IMR-90 (cell line): Measurements from ENCODE around the gene ACSF2. TPM values are rescaled to one million over a fixed set of nuclear protein-coding genes. Genes with fewer than 3 reads are reported as not detected.

Experiments
- ATAC-seq: fragments of 200-7000 bp; cut with Tn5 transposase; 2 replicates; pipeline ENCODE4 v1.9.1; 2020; ENCODE audit warnings: low read depth, mild to moderate bottlenecking, moderate library complexity
- BruUV-seq: library from RNA; stranded (reverse); fragments of 400-500 nt; replicated peaks from 2 replicates; lab custom pipeline; 2021; lab: Mats Ljungman, UMichigan
- CTCF ChIA-PET: fragments of 300-600 bp; formaldehyde crosslinking; extraction: SDS; loops from one replicate; lab custom pipeline; 2021; ENCODE audit warnings: antibody characterized with exemption; lab: Yijun Ruan, JAX
- POLR2A ChIA-PET: fragments of 300-600 bp; sonication (Branson Sonifier 250); formaldehyde crosslinking; loops from one replicate; lab custom pipeline; 2022; ENCODE audit warnings: antibody characterized with exemption; ENCODE audit not compliant: unreplicated experiment; lab: Charles Lee
- DNase-seq: peaks from one replicate; pipeline ENCODE4 v3.0.0; 2013
- H2AFZ ChIP-seq: replicated peaks from 2 replicates; pipeline ENCODE3; 2013; ENCODE audit warnings: low read length, mild to moderate bottlenecking; ENCODE audit not compliant: poor library complexity
- H2AK5ac ChIP-seq: 2 replicates; pipeline ENCODE4 v1.6.1; 2013; ENCODE audit warnings: low read depth, low read length, inconsistent platforms
- H2AK9ac ChIP-seq: replicated peaks from 2 replicates; pipeline ENCODE3; 2013; ENCODE audit warnings: mild to moderate bottlenecking, low read depth, low read length, moderate library complexity; ENCODE audit not compliant: poor library complexity
- H2BK120ac ChIP-seq: 2 replicates; pipeline ENCODE4 v1.6.1; 2013; ENCODE audit warnings: low read depth, low read length, inconsistent platforms
- H2BK15ac ChIP-seq: 3 replicates; pipeline ENCODE4 v1.6.1; 2013; ENCODE audit warnings: low read depth, low read length, inconsistent platforms
- H2BK20ac ChIP-seq: 2 replicates; pipeline ENCODE4 v1.6.1; 2013; ENCODE audit warnings: low read depth, mild to moderate bottlenecking, inconsistent platforms, low read length, moderate library complexity
- H2BK5ac ChIP-seq: 2 replicates; pipeline ENCODE4 v1.6.1; 2013; ENCODE audit warnings: mild to moderate bottlenecking, low read depth, low read length, inconsistent platforms; ENCODE audit not compliant: poor library complexity, severe bottlenecking
- H3K14ac ChIP-seq: replicated peaks from 2 replicates; pipeline ENCODE4 v1.6.1; 2013; ENCODE audit warnings: low read depth, low read length, inconsistent platforms
- H3K18ac ChIP-seq: 2 replicates; pipeline ENCODE4 v1.6.1; 2013; ENCODE audit warnings: low read depth, low read length, control low read depth
- H3K23ac ChIP-seq: 2 replicates; pipeline ENCODE4 v1.6.1; 2013; ENCODE audit warnings: low read depth, low read length, inconsistent platforms
- H3K27ac ChIP-seq: 2 replicates; pipeline ENCODE4 v1.5.1; 2013; ENCODE audit warnings: mild to moderate bottlenecking, control low read depth, low read length; ENCODE audit not compliant: insufficient read depth
- H3K27me3 ChIP-seq: 2 replicates; pipeline ENCODE4 v1.6.1; 2013; ENCODE audit warnings: low read length; ENCODE audit not compliant: control insufficient read depth, insufficient read depth
- H3K36me3 ChIP-seq: 2 replicates; pipeline ENCODE4 v1.6.1; 2013; ENCODE audit warnings: low read length, mixed read lengths; ENCODE audit not compliant: control insufficient read depth, insufficient read depth
- H3K4ac ChIP-seq: 2 replicates; pipeline ENCODE4 v1.6.1; 2013; ENCODE audit warnings: low read depth, low read length, inconsistent platforms
- H3K4me1 ChIP-seq: 2 replicates; pipeline ENCODE4 v1.6.1; 2013; ENCODE audit warnings: low read length, mixed read lengths; ENCODE audit not compliant: control insufficient read depth, insufficient read depth
- H3K4me2 ChIP-seq: 2 replicates; pipeline ENCODE4 v1.6.1; 2013; ENCODE audit warnings: low read depth, mild to moderate bottlenecking, control low read depth, low read length, moderate library complexity
- H3K4me3 ChIP-seq: 2 replicates; pipeline ENCODE4 v1.5.1; 2013; ENCODE audit warnings: low read depth, mild to moderate bottlenecking, control low read depth, low read length, moderate library complexity; ENCODE audit not compliant: insufficient read depth
- H3K56ac ChIP-seq: 2 replicates; pipeline ENCODE4 v1.6.1; 2013; ENCODE audit warnings: low read length, inconsistent platforms; ENCODE audit not compliant: insufficient read depth; ENCODE audit errors: extremely low read depth
- H3K79me1 ChIP-seq, 2 experiments: 2 replicates each; pipeline ENCODE4 v1.6.1; 2013; ENCODE audit warnings: low read length in 2 of 2, inconsistent platforms in 1 of 2, low read depth in 1 of 2
- H3K9ac ChIP-seq: 2 replicates; pipeline ENCODE4 v1.6.1; 2013; ENCODE audit warnings: low read depth, low read length, control low read depth
- H3K9me1 ChIP-seq: 2 replicates; pipeline ENCODE4 v1.6.1; 2013; ENCODE audit warnings: low read length, inconsistent platforms; ENCODE audit not compliant: insufficient read depth
- H3K9me3 ChIP-seq: 2 replicates; pipeline ENCODE4 v1.6.1; 2013; ENCODE audit warnings: low read length; ENCODE audit not compliant: control insufficient read depth, insufficient read depth
- H4K20me1 ChIP-seq: 2 replicates; pipeline ENCODE4 v1.6.1; 2013; ENCODE audit warnings: low read length, inconsistent platforms; ENCODE audit not compliant: insufficient read depth
- H4K5ac ChIP-seq: 2 replicates; pipeline ENCODE4 v1.6.1; 2013; ENCODE audit warnings: mild to moderate bottlenecking, low read depth, low read length, control low read depth
- H4K8ac ChIP-seq, 2 experiments: 2 replicates each; pipeline ENCODE4 v1.6.1; 2013; ENCODE audit warnings: low read depth in 2 of 2, low read length in 2 of 2, control low read depth in 1 of 2, inconsistent platforms in 1 of 2
- H4K91ac ChIP-seq: 2 replicates; pipeline ENCODE4 v1.6.1; 2013; ENCODE audit warnings: low read depth, low read length, inconsistent platforms; ENCODE audit not compliant: insufficient read depth
- BHLHE40 ChIP-seq: fragments of 150-350 bp; IDR thresholded peaks from 2 replicates; pipeline ENCODE4 v1.6.1; 2016; ENCODE audit warnings: mild to moderate bottlenecking, low read depth, low read length
- CEBPB ChIP-seq: IDR thresholded peaks from 2 replicates; pipeline ENCODE4 v1.6.1; 2012; ENCODE audit warnings: low read depth, low read length, improper control_type of control experiment
- CHD1 ChIP-seq: IDR thresholded peaks from 2 replicates; pipeline ENCODE4 v1.6.1; 2012; ENCODE audit warnings: low read depth, low read length, improper control_type of control experiment
- CTCF ChIP-seq: conservative IDR thresholded peaks from 2 replicates; pipeline ENCODE4 v1.5.1; 2012; ENCODE audit warnings: mild to moderate bottlenecking, low read depth, low read length, improper control_type of control experiment
- ELK1 ChIP-seq: fragments of 150-350 bp; IDR thresholded peaks from 2 replicates; pipeline ENCODE4 v1.6.1; 2016; ENCODE audit warnings: low read depth, mild to moderate bottlenecking, low read length, moderate library complexity, borderline replicate concordance
- FOS ChIP-seq: fragments of 150-350 bp; IDR thresholded peaks from 2 replicates; pipeline ENCODE4 v1.6.1; 2016; ENCODE audit warnings: low read depth, low read length
- MAFK ChIP-seq: IDR thresholded peaks from 2 replicates; pipeline ENCODE4 v1.6.1; 2012; ENCODE audit warnings: low read depth, low read length, improper control_type of control experiment
- MAZ ChIP-seq: IDR thresholded peaks from 2 replicates; pipeline ENCODE4 v1.6.1; 2012; ENCODE audit warnings: low read depth, mild to moderate bottlenecking, low read length, improper control_type of control experiment, moderate library complexity, borderline replicate concordance
- MXI1 ChIP-seq: IDR thresholded peaks from 2 replicates; pipeline ENCODE4 v1.6.1; 2012; ENCODE audit warnings: low read depth, mild to moderate bottlenecking, low read length, moderate library complexity, borderline replicate concordance
- NFE2L2 ChIP-seq: fragments of 150-350 bp; IDR thresholded peaks from 2 replicates; pipeline ENCODE4 v1.6.1; 2016; ENCODE audit warnings: low read depth, mild to moderate bottlenecking, low read length
- POLR2A ChIP-seq: IDR thresholded peaks from 2 replicates; pipeline ENCODE4 v1.6.1; 2012; ENCODE audit warnings: mild to moderate bottlenecking, low read depth, low read length
- RAD21 ChIP-seq: IDR thresholded peaks from 2 replicates; pipeline ENCODE4 v1.6.1; 2012; ENCODE audit warnings: low read length, improper control_type of control experiment
- RCOR1 ChIP-seq: IDR thresholded peaks from 2 replicates; pipeline ENCODE4 v1.6.1; 2012; ENCODE audit warnings: mild to moderate bottlenecking, low read length, improper control_type of control experiment; ENCODE audit not compliant: insufficient replicate concordance
- RFX5 ChIP-seq: IDR thresholded peaks from 2 replicates; pipeline ENCODE4 v1.8.0; 2012; ENCODE audit warnings: low read depth, mild to moderate bottlenecking, low read length, moderate library complexity
- SMC3 ChIP-seq: fragments of 150-350 bp; IDR thresholded peaks from 2 replicates; pipeline ENCODE4 v1.6.1; 2016; ENCODE audit warnings: low read depth, mild to moderate bottlenecking, antibody characterized with exemption, low read length, moderate library complexity
- WGBS, 2 experiments: methylation state at CpG; one replicate each; pipeline versions ENCODE4 v1.1.5 to v1.1.7; 2013; ENCODE audit warnings: missing lambda C conversion rate in 2 of 2; ENCODE audit not compliant: insufficient read length in 1 of 2; ENCODE audit errors: extremely low coverage in 2 of 2; 5-methylcytosine and 5-hydroxymethylcytosine counted together
- dilution Hi-C: fragments of 300-500 bp; cut with HindIII; formaldehyde crosslinking; loops from one replicate; pipeline ENCODE4 v1.14.3; 2018; ENCODE audit warnings: low sequenced_read_pairs; ENCODE audit not compliant: unreplicated experiment
- in situ Hi-C: fragments of 300-500 bp; cut with MboI; formaldehyde crosslinking; loops from 3 replicates; pipeline ENCODE4 v1.14.3; 2019; ENCODE audit warnings: low sequenced_read_pairs, inconsistent platforms, mixed read lengths
- intact Hi-C: fragments of 100-400 bp; cut with micrococcal nuclease; formaldehyde crosslinking; loops from 2 replicates; pipeline ENCODE4 v1.10.0; 2022
- polyA plus RNA-seq, 3 experiments: library from polyadenylated mRNA; depleted of rRNA; stranded (reverse); fragments of >200 nt; gene quantifications; 2 replicates each; pipeline ENCODE4 v1.2.3, GENCODE V29; 2012; ENCODE audit warnings: low replicate concordance in 1 of 3
- total RNA-seq: library from RNA; depleted of rRNA; stranded (reverse); fragments of >200 nt; gene quantifications from 2 replicates; pipeline ENCODE4 v1.2.3, GENCODE V29; 2012
- TF ChIP-seq, protein P1 (sequence below): fragments of 150-350 bp; IDR thresholded peaks from 2 replicates; pipeline ENCODE4 v1.6.1; 2017; ENCODE audit warnings: mild to moderate bottlenecking, antibody characterized with exemption, low read length, low read depth

The ACSF2 gene
- total and polyA plus RNA-seq, 2 of the 4 experiments (the other 2 are of a cell fraction): 18.5 to 27.2 TPM

- dilution Hi-C loops: no loop called here
- Histone ChIP-seq H3K79me1 (peaks cover 0 to 3% of the 10 kb centered on the region in 2 experiments; a peak in 1 of 4 replicates), H3K4ac (no peak overlapping the region), H3K9ac (no peak overlapping the region), H2AK5ac (no peak overlapping the region), H3K4me2 (no peak overlapping the region), H4K8ac (no peak overlapping the region), H3K4me3 (no peak overlapping the region), H3K36me3 (peaks cover 3% of the 10 kb centered on the region; the same call in 1 of the 2 replicates), H3K9me3 (no peaks in the 10 kb centered on the region), H3K14ac (no peak overlapping the region), H4K20me1 (peaks cover 4% of the 10 kb centered on the region; the same call in 1 of the 2 replicates), H2BK5ac (no peak overlapping the region), H2BK120ac (no peak overlapping the region), H3K56ac (no peak overlapping the region), H3K23ac (no peak overlapping the region), H3K4me1 (no peaks in the 10 kb centered on the region), H3K27ac (no peak overlapping the region), H3K18ac (no peak overlapping the region), H2BK15ac (no peak overlapping the region), H2AFZ (no peak overlapping the region), H3K27me3 (no peaks in the 10 kb centered on the region), H4K5ac (no peak overlapping the region), H3K9me1 (0 out of 2 replicates have a peak, but pooled peaks cover 6% of the 10 kb centered on the region), H4K91ac (no peak overlapping the region), H2BK20ac (no peak overlapping the region), H2AK9ac (no peak overlapping the region)
- CTCF ChIA-PET: interaction anchor here (1.0 to 1.4 kb wide), 2 partner anchors 61 to 96 kb away, joined by 3 to 4 read pairs; partner anchors contain the start of gene LRRC59
- TF ChIP-seq ELK1 (no peak), BHLHE40 (no peak), NFE2L2 (no peak), MAFK (no peak), CHD1 (no peak), RCOR1 (no peak), RAD21 (no peak), CEBPB (no peak), RFX5 (no peak), CTCF (no peak), MXI1 (no peak), FOS (no peak), SMC3 (no peak), POLR2A (no peak), MAZ (no peak)
- TF ChIP-seq, protein P1, sequence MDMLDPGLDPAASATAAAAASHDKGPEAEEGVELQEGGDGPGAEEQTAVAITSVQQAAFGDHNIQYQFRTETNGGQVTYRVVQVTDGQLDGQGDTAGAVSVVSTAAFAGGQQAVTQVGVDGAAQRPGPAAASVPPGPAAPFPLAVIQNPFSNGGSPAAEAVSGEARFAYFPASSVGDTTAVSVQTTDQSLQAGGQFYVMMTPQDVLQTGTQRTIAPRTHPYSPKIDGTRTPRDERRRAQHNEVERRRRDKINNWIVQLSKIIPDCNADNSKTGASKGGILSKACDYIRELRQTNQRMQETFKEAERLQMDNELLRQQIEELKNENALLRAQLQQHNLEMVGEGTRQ: no peak
- no TSS peak for BruUV-seq
- ATAC-seq (no peak), DNase-seq (no peak)
- POLR2A ChIA-PET: interaction anchor here (0.6 kb wide), 1 partner anchor 327 kb away, joined by 3 read pairs; no protein-coding TSS in a partner anchor
- in situ Hi-C loops: no loop called here
- intact Hi-C loops: no loop called here
- no CpG with 5 or more reads among the region's 4 CpGs for WGBS, 2 experiments
These were observed 31.6 kb downstream of the ACSF2 start for GRCh38 chr17:50457621-50458020.
